Neural cell (in vitro differentiated cells): ENCODE results near the gene FN3KRP. TPM values are rescaled to one million over a fixed set of nuclear protein-coding genes. Genes with fewer than 3 reads are reported as not detected.
"Not testable (repeated sequence)": the region's sequence is repeated elsewhere in the genome, so short reads cannot be mapped to it uniquely, and the experiment has no call there.

Experiments
- H2AFZ ChIP-seq: fragments of 200-600, 300-800 bp; sonication (generic), shearing (Covaris generic); 2 replicates; pipeline ENCODE4 v1.6.0; 2014; ENCODE audit warnings: low read depth, mild to moderate bottlenecking, antibody characterized with exemption, low read length, moderate library complexity
- H3F3A ChIP-seq: fragments of 200-600 bp; shearing (Covaris generic); 2 replicates; pipeline ENCODE4 v1.6.1; 2016; ENCODE audit warnings: mild to moderate bottlenecking, moderate library complexity, mixed read lengths, antibody characterized with exemption, low read length; ENCODE audit not compliant: insufficient read depth, poor library complexity, severe bottlenecking
- H3K27ac ChIP-seq: fragments of 200-600, 300-800 bp; sonication (generic), shearing (Covaris generic); 2 replicates; pipeline ENCODE4 v1.5.1; 2014; ENCODE audit warnings: mild to moderate bottlenecking, low read length, moderate library complexity
- H3K27me3 ChIP-seq: fragments of 300-800, 200-600 bp; sonication (generic), shearing (Covaris generic); 2 replicates; pipeline ENCODE4 v1.6.0; 2014; ENCODE audit warnings: mild to moderate bottlenecking, low read depth, low read length, moderate library complexity; ENCODE audit not compliant: insufficient read depth
- H3K36me3 ChIP-seq: fragments of 300-800, 200-600 bp; sonication (generic), shearing (Covaris generic); 2 replicates; pipeline ENCODE4 v1.5.1; 2014; ENCODE audit warnings: mild to moderate bottlenecking, antibody characterized with exemption, low read length, moderate library complexity; ENCODE audit not compliant: insufficient read depth
- H3K4me2 ChIP-seq: fragments of 300-800, 200-600 bp; sonication (generic), shearing (Covaris generic); 2 replicates; pipeline ENCODE4 v1.6.0; 2014; ENCODE audit warnings: mild to moderate bottlenecking, low read length
- H3K4me3 ChIP-seq: fragments of 300-800, 200-600 bp; sonication (generic), shearing (Covaris generic); 2 replicates; pipeline ENCODE4 v1.5.1; 2014; ENCODE audit warnings: mild to moderate bottlenecking, low read length, moderate library complexity
- H3K79me2 ChIP-seq: fragments of 200-600 bp; shearing (Covaris generic); replicated peaks from 2 replicates; pipeline ENCODE4 v1.6.0; 2014; ENCODE audit warnings: mild to moderate bottlenecking, low read length, moderate library complexity; ENCODE audit not compliant: insufficient read depth
- H3K9ac ChIP-seq: fragments of 300-800, 200-600 bp; sonication (generic), shearing (Covaris generic); 2 replicates; pipeline ENCODE4 v1.6.1; 2016; ENCODE audit warnings: mild to moderate bottlenecking, low read length, mixed read lengths
- H3K9me2 ChIP-seq: fragments of 200-600 bp; shearing (Covaris generic); 2 replicates; pipeline ENCODE4 v1.6.1; 2016; ENCODE audit warnings: mild to moderate bottlenecking, low read length, mixed read lengths; ENCODE audit not compliant: insufficient read depth
- H3K9me3 ChIP-seq: fragments of 200-600, 300-800 bp; sonication (generic), shearing (Covaris generic); 2 replicates; pipeline ENCODE4 v1.6.1; 2016; ENCODE audit warnings: mild to moderate bottlenecking, mixed run types, low read length, moderate library complexity, mixed read lengths
- H4K20me1 ChIP-seq: fragments of 200-600 bp; shearing (Covaris generic); 2 replicates; pipeline ENCODE4 v1.6.1; 2016; ENCODE audit warnings: mild to moderate bottlenecking, mixed run types; ENCODE audit not compliant: insufficient read depth
- CTCF ChIP-seq: fragments of 450-650 bp; IDR thresholded peaks from 2 replicates; pipeline ENCODE4 v1.5.1; 2014; ENCODE audit warnings: antibody characterized with exemption, mild to moderate bottlenecking, moderate library complexity; ENCODE audit not compliant: poor library complexity, severe bottlenecking
- EP300 ChIP-seq: fragments of 450-650 bp; conservative IDR thresholded peaks from 2 replicates; pipeline ENCODE4 v1.6.1; 2014; ENCODE audit warnings: antibody characterized with exemption, mild to moderate bottlenecking, moderate library complexity; ENCODE audit not compliant: poor library complexity, severe bottlenecking
- EZH2 ChIP-seq: fragments of 200-600, 300-800 bp; shearing (Covaris generic), sonication (generic); IDR thresholded peaks from 2 replicates; pipeline ENCODE4 v1.6.1; 2014; ENCODE audit warnings: antibody characterized with exemption, low read length, borderline replicate concordance, mild to moderate bottlenecking; ENCODE audit not compliant: insufficient read depth, poor library complexity, severe bottlenecking
- MXI1 ChIP-seq: fragments of 450-650 bp; conservative IDR thresholded peaks from 2 replicates; pipeline ENCODE4 v1.6.1; 2014; ENCODE audit warnings: antibody characterized with exemption, mild to moderate bottlenecking; ENCODE audit not compliant: poor library complexity, severe bottlenecking
- POLR2AphosphoS5 ChIP-seq: IDR thresholded peaks from 2 replicates; pipeline ENCODE4 v1.6.1; 2012
- RAD21 ChIP-seq: fragments of 450-650 bp; conservative IDR thresholded peaks from 2 replicates; pipeline ENCODE4 v1.6.1; 2014; ENCODE audit warnings: antibody characterized with exemption, mild to moderate bottlenecking, moderate library complexity
- REST ChIP-seq: IDR thresholded peaks from 2 replicates; pipeline ENCODE4 v1.6.1; 2012; ENCODE audit warnings: borderline replicate concordance
- SMC3 ChIP-seq: fragments of 450-650 bp; conservative IDR thresholded peaks from 2 replicates; pipeline ENCODE4 v1.6.1; 2014; ENCODE audit warnings: antibody characterized with exemption, mild to moderate bottlenecking, moderate library complexity; ENCODE audit not compliant: poor library complexity
- TAF1 ChIP-seq: IDR thresholded peaks from 2 replicates; pipeline ENCODE4 v1.6.1; 2012; ENCODE audit warnings: low read depth
- polyA plus RNA-seq: library from polyadenylated mRNA; depleted of rRNA; stranded (reverse); fragments of >200 nt; gene quantifications from 2 replicates; pipeline ENCODE4 v1.2.3, GENCODE V29; 2014

Gene FN3KRP
- polyA plus RNA-seq, 1 donor from 2014 or later: 32.7 TPM

DNA sequence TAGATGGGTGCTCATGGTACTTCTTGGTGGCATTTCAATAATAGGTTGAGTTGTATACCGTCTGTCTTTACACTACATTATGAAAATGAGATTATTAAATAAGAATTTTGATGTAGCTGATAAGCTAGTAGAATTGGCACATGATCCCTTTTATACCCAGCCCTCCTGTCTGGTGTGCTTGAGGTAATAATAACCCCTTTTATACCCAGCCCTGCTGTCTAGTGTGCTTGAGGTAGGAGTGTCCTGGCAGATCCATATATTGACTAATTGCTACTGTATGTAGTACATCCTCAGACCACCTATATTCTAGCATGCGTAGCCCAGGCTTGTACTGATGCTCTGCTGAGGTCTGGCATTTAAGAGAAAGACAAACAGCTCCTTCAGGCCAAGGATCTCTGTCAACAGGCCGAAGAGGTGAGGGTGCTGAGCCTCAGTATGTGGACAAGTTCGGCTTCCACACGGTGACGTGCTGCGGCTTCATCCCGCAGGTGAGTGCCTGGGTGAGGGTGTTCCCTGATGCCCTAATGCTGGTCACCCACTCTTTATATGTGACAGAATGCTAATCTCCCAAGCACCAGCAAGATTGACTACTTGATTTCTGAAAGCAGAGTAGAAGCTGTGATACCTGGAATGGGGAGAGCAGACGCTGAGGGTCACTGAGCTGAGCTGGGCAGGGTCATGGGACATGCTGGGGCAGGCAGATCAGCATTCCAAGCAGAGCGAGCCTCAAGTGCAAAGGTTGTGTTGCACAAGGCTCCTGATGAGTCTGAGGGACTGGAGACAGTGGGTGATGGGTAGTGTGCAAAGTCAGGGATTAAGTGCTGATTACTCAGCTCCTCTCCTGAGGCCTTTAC, 24.6 kb downstream of the FN3KRP start:
- H3K27ac ChIP-seq: no peak overlapping the region
- H3K9ac ChIP-seq: no peak overlapping the region
- H3K4me2 ChIP-seq: no peak overlapping the region
- H3K9me3 ChIP-seq: peaks cover 14% of the 10 kb centered on the region
- TF ChIP-seq POLR2AphosphoS5 (no peak), TAF1 (no peak), EP300 (no peak), EZH2 (no peak), REST (no peak), SMC3 (no peak)
- H3F3A ChIP-seq: no peaks in the 10 kb centered on the region
- H3K9me2 ChIP-seq: no peaks in the 10 kb centered on the region
- H3K4me3 ChIP-seq: no peak overlapping the region
- peaks cover 11% of the 10 kb centered on the region for H3K36me3 ChIP-seq
- no peaks in the 10 kb centered on the region for H3K27me3 ChIP-seq
- H2AFZ ChIP-seq: no peak overlapping the region
- H3K79me2 ChIP-seq: no peaks in the 10 kb centered on the region
- H4K20me1 ChIP-seq: no peaks in the 10 kb centered on the region

DNA sequence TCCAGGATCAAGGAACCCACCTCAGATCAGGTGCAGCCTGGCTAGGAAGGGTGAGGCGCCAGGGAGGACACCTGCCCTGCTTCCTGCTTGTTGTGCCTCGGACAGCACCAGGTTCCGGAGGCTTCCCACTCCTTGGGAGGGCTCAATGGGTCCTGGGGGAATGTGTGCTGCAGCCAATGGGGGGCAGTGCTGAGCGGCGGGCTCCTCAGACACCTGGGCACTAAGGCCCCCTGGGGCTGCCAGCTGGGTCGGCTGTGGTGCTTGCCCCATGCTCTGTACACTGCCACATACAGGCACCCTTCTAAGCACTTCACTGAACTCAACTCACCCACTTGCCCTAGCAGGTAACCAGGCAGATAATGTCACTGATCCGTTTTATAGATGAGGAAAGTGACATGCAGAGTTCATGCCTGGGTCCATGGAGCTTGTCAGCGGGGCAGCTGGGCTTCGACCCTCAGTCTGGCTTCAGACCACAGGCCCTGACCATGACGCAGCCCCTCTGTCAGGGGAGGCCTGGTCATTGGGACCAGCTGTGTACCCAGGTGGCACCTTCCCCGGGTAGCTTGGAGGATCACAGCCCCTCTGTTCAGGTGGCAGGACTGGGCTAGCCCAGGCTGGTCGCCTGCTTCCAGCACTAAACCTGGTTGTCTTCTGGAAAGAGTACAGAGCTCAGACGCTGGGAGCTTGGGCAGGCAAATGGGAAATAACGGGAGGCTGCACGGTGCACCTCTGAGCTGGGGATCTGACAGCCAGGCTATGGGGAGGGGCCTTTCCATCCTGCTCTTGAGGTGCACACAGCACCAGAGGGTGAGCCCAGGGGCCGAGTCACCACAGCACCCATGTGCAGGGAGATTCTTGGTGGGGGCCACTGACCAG, 27.1 kb downstream of the FN3KRP start:
- Histone ChIP-seq H3K27me3 (no peaks in the 10 kb centered on the region), H3K79me2 (no peaks in the 10 kb centered on the region), H2AFZ (no peak overlapping the region), H3K9ac (no peak overlapping the region), H3K9me3 (peaks cover 14% of the 10 kb centered on the region), H3K36me3 (peaks cover 11% of the 10 kb centered on the region), H3K9me2 (no peaks in the 10 kb centered on the region), H3K4me2 (no peak overlapping the region), H3K4me3 (no peak overlapping the region), H3F3A (no peaks in the 10 kb centered on the region), H3K27ac (no peak overlapping the region), H4K20me1 (no peaks in the 10 kb centered on the region)
- TF ChIP-seq POLR2AphosphoS5: no peak
- TF ChIP-seq MXI1: no peak
- no peak for TF ChIP-seq REST
- TF ChIP-seq EZH2: no peak
- TF ChIP-seq SMC3: no peak
- TF ChIP-seq EP300: no peak
- no peak for TF ChIP-seq CTCF
- no peak for TF ChIP-seq RAD21
- TF ChIP-seq TAF1: no peak

- H4K20me1 ChIP-seq, H3K27me3 ChIP-seq, H3K4me2 ChIP-seq, H2AFZ ChIP-seq, H3F3A ChIP-seq, H3K4me3 ChIP-seq, H3K9ac ChIP-seq, H3K9me2 ChIP-seq, H3K79me2 ChIP-seq, H3K27ac ChIP-seq: not testable (repeated sequence)
- Histone ChIP-seq H3K9me3 (peaks cover 14% of the 10 kb centered on the region), H3K36me3 (peaks cover 11% of the 10 kb centered on the region)
Observed at GRCh38 chr17:82744736-82745135, 28.2 kb downstream of the FN3KRP start.
